Spleen (tissue), 7 donors: Measurements from ENCODE around the gene EZH1.

ENCODE experiments used
- CTCF ChIP-seq, 11 experiments: fragments of 200-600 bp in 7 of 11; fragments of 450-650 bp in 4 of 11; sonication (generic) in 4 of 11; IDR thresholded peaks in 8 of 11; conservative IDR thresholded peaks in 3 of 11; 1 replicate in 7 of 11; 2 replicates in 4 of 11; pipeline versions ENCODE4 v1.4.0 to v1.8.0; 2016 to 2021; ENCODE audit warnings: antibody characterized with exemption in 11 of 11, inconsistent platforms in 4 of 11, mild to moderate bottlenecking in 1 of 11
- POLR2A ChIP-seq, 3 donors: fragments of 450-650 bp; IDR thresholded peaks; one replicate each; pipeline ENCODE4 v1.5.1; 2017; ENCODE audit warnings: antibody characterized with exemption in 3 of 3, mild to moderate bottlenecking in 1 of 3
- POLR2AphosphoS5 ChIP-seq, 3 donors: sonication (generic); formaldehyde crosslinking; IDR thresholded peaks; one replicate each; pipeline ENCODE4 v1.5.1; 2017; ENCODE audit warnings: antibody characterized with exemption in 3 of 3
- donor health status: DM: no; HTN: no; CAD: no; lungs with moderate emphysema.
- donor health status: DM: no; HTN: no; CAD: no.
- donor health status: DM: no; HTN: no; CAD: no.

- TF ChIP-seq CTCF (IDR thresholded peaks at IDR 0.05 in 8 of 11, conservative IDR thresholded peaks at IDR 0.05 in 3 of 11) (no peak), POLR2A (IDR thresholded peaks at IDR 0.05) (no peak), POLR2AphosphoS5 (IDR thresholded peaks at IDR 0.05) (peak in 2 of 3 donors; percentile 28 to 34)
These were observed 16.1 kb upstream of the EZH1 start, which contains the start of gene RAMP2 for GRCh38 chr17:42760652-42761581.
